ENCODE data around the gene APEX1.
A peak's percentile ranks its signal among the peaks of the same experiment; 100 is the strongest.

Gene APEX1

GRCh38 chr14:20454516-20455354 is at the start of gene APEX1, which contains the start of gene OSGEP:
TSS of gene APEX1 (plus strand) at chr14:20455226. CDS start at chr14:20455646, 420 bp downstream.
TSS of gene OSGEP (minus strand) at chr14:20454812. CDS start at chr14:20454683, 129 bp downstream.
- DNase-seq (ENCODE audit: low spot score), result peak; percentile 98

- peak; percentile 38 for DNase-seq (ENCODE audit: low spot score)
Observed at GRCh38 chr14:20409226-20409625, 45.8 kb upstream of the APEX1 start.

- DNase-seq (ENCODE audit: low spot score), result no peak
Observed at GRCh38 chr14:20412411-20412810, 42.6 kb upstream of the APEX1 start.

GRCh38 chr14:20412876-20413743 is 41.9 kb upstream of the APEX1 start, which contains the start of gene TEP1:
TSS of gene TEP1 (minus strand) at chr14:20413501. CDS start at chr14:20408439, 5,062 bp downstream.
- DNase-seq (ENCODE audit: low spot score), result peak; percentile 68

- DNase-seq (ENCODE audit: low spot score), result no peak
Observed at GRCh38 chr14:20413744-20414082, 41.3 kb upstream of the APEX1 start.

GRCh38 chr14:20415782-20416206 is 39.2 kb upstream of the APEX1 start:
- DNase-seq (ENCODE audit: low spot score), result peak; percentile 60

GRCh38 chr14:20416223-20416622 is 38.8 kb upstream of the APEX1 start:
- no peak for DNase-seq (ENCODE audit: low spot score)

GRCh38 chr14:20417250-20418186 is 37.5 kb upstream of the APEX1 start:
- no peak for DNase-seq (ENCODE audit: low spot score)

GRCh38 chr14:20418501-20418909 is 36.5 kb upstream of the APEX1 start:
- no peak for DNase-seq (ENCODE audit: low spot score)

GRCh38 chr14:20419419-20419818 is 35.6 kb upstream of the APEX1 start:
- DNase-seq (ENCODE audit: low spot score), result no peak

- DNase-seq (ENCODE audit: low spot score), result no peak
Observed at GRCh38 chr14:20421267-20421666, 33.8 kb upstream of the APEX1 start.

GRCh38 chr14:20422886-20423285 is 32.1 kb upstream of the APEX1 start:
- no peak for DNase-seq (ENCODE audit: low spot score)

- no peak for DNase-seq (ENCODE audit: low spot score)
Observed at GRCh38 chr14:20424851-20425250, 30.2 kb upstream of the APEX1 start.

- DNase-seq (ENCODE audit: low spot score), result peak; percentile 63
Observed at GRCh38 chr14:20427231-20428009, 27.6 kb upstream of the APEX1 start.

- no peak for DNase-seq (ENCODE audit: low spot score)
Observed at GRCh38 chr14:20428010-20428365, 27.0 kb upstream of the APEX1 start.

- DNase-seq (ENCODE audit: low spot score), result no peak
Observed at GRCh38 chr14:20428802-20429201, 26.2 kb upstream of the APEX1 start.

GRCh38 chr14:20429801-20430669 is 25.0 kb upstream of the APEX1 start:
- DNase-seq (ENCODE audit: low spot score), result no peak

GRCh38 chr14:20434701-20435581 is 20.1 kb upstream of the APEX1 start:
- no peak for DNase-seq (ENCODE audit: low spot score)

Measured in kidney capillary endothelial cell (primary cell).